ENCODE measurements around the gene PRKN.

Gene PRKN

DNA sequence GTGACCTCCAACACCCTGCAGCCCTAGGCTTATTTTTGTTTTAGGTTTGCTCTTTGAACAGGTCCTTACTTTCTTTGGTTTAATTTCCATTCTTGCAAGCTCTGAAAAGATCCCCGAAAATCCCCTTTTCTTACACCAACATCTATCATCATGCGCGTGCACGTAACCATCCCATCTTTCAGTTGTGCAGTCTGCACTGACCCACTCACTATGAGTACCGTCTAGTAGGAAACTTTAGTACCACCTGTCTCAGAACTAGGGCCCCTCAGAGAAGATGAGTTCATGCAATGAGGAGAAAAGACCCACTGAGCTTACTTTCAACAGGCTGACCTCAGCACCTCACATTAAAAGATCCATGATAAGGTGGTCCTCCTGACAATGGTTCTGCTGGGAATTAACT is 1333.1 kb downstream of the PRKN start:
- Histone ChIP-seq H3K36me3 (ENCODE audit: insufficient read depth, low read length) (no peaks in the 10 kb centered on the region), H3K9ac (ENCODE audit: low read depth, low read length) (no peak overlapping the region), H3K9me3 (ENCODE audit: control insufficient read depth, insufficient read depth, low read length) (no peaks in the 10 kb centered on the region), H3K4me1 (ENCODE audit: insufficient read depth, low read length) (no peaks in the 10 kb centered on the region)

DNA sequence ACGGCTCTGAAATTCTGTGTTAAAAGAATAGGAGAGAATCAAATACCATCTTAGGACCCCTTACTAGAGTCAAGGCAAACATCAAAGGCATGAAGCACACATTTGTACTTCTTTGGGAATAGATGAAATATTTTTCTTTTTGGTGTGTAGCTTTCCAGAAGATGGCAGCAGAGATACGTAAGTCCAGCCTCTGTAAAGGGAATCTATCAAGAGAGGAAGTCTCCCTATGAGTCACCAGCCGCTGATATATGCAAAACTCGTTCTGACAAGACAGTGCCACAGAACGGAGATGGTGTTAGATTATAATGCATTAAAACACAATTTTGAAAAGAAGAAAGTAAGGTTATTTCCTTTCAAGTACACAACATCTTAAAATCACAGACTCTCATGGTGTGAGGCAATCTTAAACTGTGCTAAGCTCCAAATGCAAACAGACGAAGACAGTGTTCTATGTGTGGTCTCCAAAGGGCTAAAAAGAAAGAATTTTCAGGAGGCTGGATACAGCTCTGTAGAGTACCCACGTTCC is 1333.7 kb downstream of the PRKN start:
- Histone ChIP-seq H3K9me3 (ENCODE audit: control insufficient read depth, insufficient read depth, low read length) (no peaks in the 10 kb centered on the region), H3K9ac (ENCODE audit: low read depth, low read length) (no peak overlapping the region; the same call in 1 of the 2 replicates), H3K4me1 (ENCODE audit: insufficient read depth, low read length) (no peaks in the 10 kb centered on the region), H3K36me3 (ENCODE audit: insufficient read depth, low read length) (no peaks in the 10 kb centered on the region)

GRCh38 chr6:161393292-161393691 is 1334.3 kb downstream of the PRKN start:
- no peaks in the 10 kb centered on the region for H3K4me1 ChIP-seq (ENCODE audit: insufficient read depth, low read length)
- H3K9me3 ChIP-seq (ENCODE audit: control insufficient read depth, insufficient read depth, low read length) = no peaks in the 10 kb centered on the region
- H3K36me3 ChIP-seq (ENCODE audit: insufficient read depth, low read length) = no peaks in the 10 kb centered on the region
- no peak overlapping the region for H3K9ac ChIP-seq (ENCODE audit: low read depth, low read length)

GRCh38 chr6:161389756-161390155 is 1337.8 kb downstream of the PRKN start:
- H3K9me3 ChIP-seq (ENCODE audit: control insufficient read depth, insufficient read depth, low read length) = no peaks in the 10 kb centered on the region
- no peaks in the 10 kb centered on the region for H3K36me3 ChIP-seq (ENCODE audit: insufficient read depth, low read length)
- no peak overlapping the region for H3K9ac ChIP-seq (ENCODE audit: low read depth, low read length)
- H3K4me1 ChIP-seq (ENCODE audit: insufficient read depth, low read length) = no peaks in the 10 kb centered on the region

DNA sequence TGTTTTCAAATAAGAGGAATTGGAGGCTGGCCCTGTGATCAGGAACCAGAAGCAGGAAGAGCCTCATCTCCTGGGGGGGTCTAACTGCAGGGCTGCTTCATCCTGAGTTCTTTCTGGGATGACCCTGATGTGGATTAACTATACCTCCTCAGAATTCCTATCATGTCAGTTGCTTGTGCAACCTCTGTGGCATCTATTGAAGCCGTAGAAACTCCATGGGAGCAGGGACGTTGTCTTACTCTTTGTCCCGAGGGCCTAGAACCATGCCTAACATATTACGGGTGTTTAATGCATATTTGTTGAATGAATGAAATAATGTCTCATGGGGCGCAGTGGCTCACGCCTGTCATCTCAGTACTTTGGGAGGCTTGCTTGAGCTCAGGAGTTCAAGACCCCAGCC is 1343.6 kb downstream of the PRKN start:
- no peaks in the 10 kb centered on the region for H3K4me1 ChIP-seq (ENCODE audit: insufficient read depth, low read length)
- no peak overlapping the region for H3K9ac ChIP-seq (ENCODE audit: low read depth, low read length)
- H3K9me3 ChIP-seq (ENCODE audit: control insufficient read depth, insufficient read depth, low read length) = no peaks in the 10 kb centered on the region
- no peaks in the 10 kb centered on the region for H3K36me3 ChIP-seq (ENCODE audit: insufficient read depth, low read length)

DNA sequence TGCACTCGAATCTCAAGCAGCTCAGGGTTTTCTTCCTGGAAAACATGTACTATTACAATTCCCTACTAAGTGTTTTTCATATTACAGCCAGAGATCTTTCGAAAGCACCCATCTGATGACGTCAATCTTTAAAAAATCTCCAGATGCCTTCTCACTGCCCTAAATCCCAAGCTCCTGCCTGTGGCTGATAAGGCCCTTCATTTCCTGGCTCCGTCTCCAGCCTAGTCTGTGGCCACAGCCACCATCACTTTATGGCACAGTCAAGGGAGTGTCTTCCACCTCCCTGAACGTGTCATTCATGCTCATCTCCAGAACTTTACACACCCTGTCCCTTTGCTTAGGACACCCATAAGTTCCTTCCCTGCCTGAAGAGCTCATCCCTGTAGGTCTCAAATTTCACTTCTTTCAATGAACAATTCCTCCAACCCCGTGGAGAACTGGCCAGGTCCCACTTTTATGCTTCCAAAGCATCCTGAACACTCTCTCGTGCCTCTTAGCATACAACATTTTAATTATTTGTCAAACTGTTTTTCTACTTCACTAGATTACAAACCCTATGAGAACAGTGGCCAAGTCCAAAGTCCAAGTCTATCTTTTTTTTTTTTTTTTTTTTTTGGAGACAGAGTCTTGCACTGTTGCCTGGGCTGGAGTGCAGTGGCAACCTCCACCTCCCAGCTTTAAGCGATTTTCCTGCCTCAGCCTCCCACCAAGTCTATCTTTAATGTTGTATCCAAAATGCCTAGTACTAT is 1347.6 kb downstream of the PRKN start:
- Histone ChIP-seq H3K4me1 (ENCODE audit: insufficient read depth, low read length) (peaks cover 4% of the 10 kb centered on the region; the same call in 1 of the 2 replicates), H3K9me3 (ENCODE audit: control insufficient read depth, insufficient read depth, low read length) (no peaks in the 10 kb centered on the region), H3K9ac (ENCODE audit: low read depth, low read length) (no peak overlapping the region), H3K36me3 (ENCODE audit: insufficient read depth, low read length) (no peaks in the 10 kb centered on the region)

- no peaks in the 10 kb centered on the region for H3K9me3 ChIP-seq (ENCODE audit: control insufficient read depth, insufficient read depth, low read length)
These were observed 1349.5 kb downstream of the PRKN start for GRCh38 chr6:161378115-161378514.

DNA sequence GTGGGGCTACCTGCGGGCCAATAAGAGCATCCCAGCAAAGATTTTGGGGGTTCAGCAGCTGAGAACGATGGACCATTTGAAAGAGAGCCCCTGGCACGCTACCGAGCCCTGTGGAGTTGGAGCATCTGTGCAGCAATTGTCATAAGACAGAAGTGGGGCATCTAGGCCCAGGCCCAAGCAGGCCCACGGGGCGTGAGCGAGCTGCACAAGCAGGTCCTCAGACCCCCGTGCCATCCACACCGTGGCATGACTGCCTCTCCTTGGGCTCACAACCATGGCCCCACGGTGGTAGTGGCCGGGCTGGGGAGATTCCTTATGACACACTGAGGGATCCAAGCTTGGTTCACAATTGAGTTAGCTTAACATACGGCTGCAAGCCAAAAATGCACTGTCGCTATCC is 1350.5 kb downstream of the PRKN start:
- no peaks in the 10 kb centered on the region for H3K36me3 ChIP-seq (ENCODE audit: insufficient read depth, low read length)
- no peaks in the 10 kb centered on the region for H3K9me3 ChIP-seq (ENCODE audit: control insufficient read depth, insufficient read depth, low read length)
- no peak overlapping the region for H3K9ac ChIP-seq (ENCODE audit: low read depth, low read length)
- peaks cover 9% of the 10 kb centered on the region; the same call in 1 of the 2 replicates for H3K4me1 ChIP-seq (ENCODE audit: insufficient read depth, low read length)

More at GRCh38 chr6:161378115-161378514, 1349.5 kb downstream of the PRKN start:
- Histone ChIP-seq H3K4me1 (ENCODE audit: insufficient read depth, low read length) (peaks cover 9% of the 10 kb centered on the region; the same call in 1 of the 2 replicates), H3K36me3 (ENCODE audit: insufficient read depth, low read length) (no peaks in the 10 kb centered on the region), H3K9ac (ENCODE audit: low read depth, low read length) (no peak overlapping the region)

- no peaks in the 10 kb centered on the region for H3K9me3 ChIP-seq (ENCODE audit: control insufficient read depth, insufficient read depth, low read length)
- peaks cover 9% of the 10 kb centered on the region; the same call in 1 of the 2 replicates for H3K4me1 ChIP-seq (ENCODE audit: insufficient read depth, low read length)
- H3K36me3 ChIP-seq (ENCODE audit: insufficient read depth, low read length) = no peaks in the 10 kb centered on the region
- H3K9ac ChIP-seq (ENCODE audit: low read depth, low read length) = no peak overlapping the region
These were observed 1351.2 kb downstream of the PRKN start for GRCh38 chr6:161376367-161376766.

DNA sequence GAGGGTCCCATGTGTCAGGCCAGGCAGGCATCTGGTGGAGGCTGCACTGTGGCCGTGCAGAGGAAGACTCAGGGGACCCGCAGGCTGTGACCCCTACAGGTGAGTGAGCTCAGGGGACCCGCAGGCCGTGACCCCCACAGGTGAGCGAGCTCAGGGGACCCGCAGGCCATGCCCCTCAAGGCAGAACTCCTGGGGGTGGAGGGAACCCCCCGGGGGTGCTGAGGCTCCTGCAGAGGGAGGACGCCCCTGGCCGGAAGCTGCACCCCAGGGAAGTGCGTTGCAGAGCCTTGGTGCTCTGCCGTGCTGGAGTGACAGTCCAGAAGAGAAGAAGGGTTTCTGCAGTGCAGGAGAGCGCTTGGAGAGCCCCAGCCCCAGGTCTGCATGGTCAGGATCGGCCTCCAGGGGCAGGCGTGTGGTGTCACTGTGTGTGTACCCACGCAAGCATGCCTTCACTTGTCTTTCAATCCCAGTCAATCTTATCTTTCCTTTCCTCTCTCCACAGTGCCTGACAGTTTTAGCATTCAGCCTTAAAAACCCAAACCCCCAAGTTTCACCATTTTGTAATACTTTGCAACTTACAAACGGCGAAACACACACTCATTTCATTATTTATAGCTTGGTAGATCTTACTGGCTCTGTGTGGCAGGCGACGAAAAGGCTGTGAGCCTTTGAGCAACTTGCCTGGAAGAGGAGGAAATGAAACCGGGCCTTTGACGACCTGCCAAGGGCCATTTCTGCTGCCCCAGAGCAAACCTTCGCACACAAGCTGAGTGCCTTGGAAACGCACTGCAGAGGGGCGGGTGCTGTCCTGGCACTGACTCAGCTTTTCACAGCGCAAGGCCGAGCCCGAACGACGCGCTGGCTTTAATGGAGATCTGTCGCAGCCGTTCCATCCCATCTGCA is 1352.3 kb downstream of the PRKN start:
- peaks cover 9% of the 10 kb centered on the region; the same call in 1 of the 2 replicates for H3K4me1 ChIP-seq (ENCODE audit: insufficient read depth, low read length)
- no peak overlapping the region for H3K9ac ChIP-seq (ENCODE audit: low read depth, low read length)
- H3K9me3 ChIP-seq (ENCODE audit: control insufficient read depth, insufficient read depth, low read length) = no peaks in the 10 kb centered on the region
- no peaks in the 10 kb centered on the region for H3K36me3 ChIP-seq (ENCODE audit: insufficient read depth, low read length)

DNA sequence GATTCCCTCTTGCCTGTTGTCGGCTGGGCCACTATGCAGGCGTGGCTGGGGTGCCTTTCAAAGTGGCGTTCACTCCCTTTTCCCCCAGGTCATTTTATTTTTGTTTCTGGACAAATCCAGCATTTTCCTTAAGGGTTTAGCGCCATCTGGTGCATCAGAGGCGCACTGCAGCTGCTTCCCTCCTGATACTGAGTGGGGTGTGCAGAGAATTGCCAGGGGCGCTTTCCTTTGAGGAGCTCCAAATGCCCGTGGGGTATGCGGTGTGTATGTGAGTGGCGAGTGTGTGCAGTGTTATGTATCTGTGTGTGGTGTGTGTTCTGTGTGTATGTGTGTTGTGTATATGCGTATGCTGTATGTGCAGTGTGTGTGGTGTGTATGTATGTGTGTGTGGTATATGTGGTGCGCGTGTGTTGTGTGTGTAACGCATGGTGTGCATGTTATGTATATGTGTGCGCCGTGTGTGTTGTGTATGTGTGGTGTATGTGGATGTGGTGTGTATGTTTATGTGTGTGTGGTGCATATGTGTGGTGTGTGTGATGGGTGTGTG is 1353.6 kb downstream of the PRKN start:
- peaks cover 9% of the 10 kb centered on the region; the same call in 1 of the 2 replicates for H3K4me1 ChIP-seq (ENCODE audit: insufficient read depth, low read length)
- H3K9me3 ChIP-seq (ENCODE audit: control insufficient read depth, insufficient read depth, low read length) = no peaks in the 10 kb centered on the region
- H3K9ac ChIP-seq (ENCODE audit: low read depth, low read length) = no peak overlapping the region
- no peaks in the 10 kb centered on the region for H3K36me3 ChIP-seq (ENCODE audit: insufficient read depth, low read length)

DNA sequence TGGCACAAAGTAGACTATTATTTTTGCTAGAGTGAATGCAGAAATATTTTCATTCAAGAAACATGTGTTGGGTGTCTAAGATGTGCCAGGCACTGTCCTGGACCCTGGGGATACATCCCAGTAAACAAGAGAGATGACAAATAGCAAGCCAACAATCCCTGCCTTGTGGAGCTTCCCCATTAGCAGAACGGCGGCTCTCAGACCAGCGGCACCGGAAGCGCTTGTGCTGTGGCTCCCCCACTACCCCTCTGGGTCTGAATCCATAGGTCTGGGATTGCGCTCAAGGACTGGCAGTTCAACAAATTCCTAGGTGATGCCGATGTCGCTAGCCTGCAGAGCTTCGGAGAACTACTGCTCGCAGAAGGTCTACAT is 1355.2 kb downstream of the PRKN start:
- no peaks in the 10 kb centered on the region for H3K36me3 ChIP-seq (ENCODE audit: insufficient read depth, low read length)
- no peak overlapping the region for H3K9ac ChIP-seq (ENCODE audit: low read depth, low read length)
- H3K9me3 ChIP-seq (ENCODE audit: control insufficient read depth, insufficient read depth, low read length) = no peaks in the 10 kb centered on the region
- peaks cover 9% of the 10 kb centered on the region; the same call in 1 of the 2 replicates for H3K4me1 ChIP-seq (ENCODE audit: insufficient read depth, low read length)

DNA sequence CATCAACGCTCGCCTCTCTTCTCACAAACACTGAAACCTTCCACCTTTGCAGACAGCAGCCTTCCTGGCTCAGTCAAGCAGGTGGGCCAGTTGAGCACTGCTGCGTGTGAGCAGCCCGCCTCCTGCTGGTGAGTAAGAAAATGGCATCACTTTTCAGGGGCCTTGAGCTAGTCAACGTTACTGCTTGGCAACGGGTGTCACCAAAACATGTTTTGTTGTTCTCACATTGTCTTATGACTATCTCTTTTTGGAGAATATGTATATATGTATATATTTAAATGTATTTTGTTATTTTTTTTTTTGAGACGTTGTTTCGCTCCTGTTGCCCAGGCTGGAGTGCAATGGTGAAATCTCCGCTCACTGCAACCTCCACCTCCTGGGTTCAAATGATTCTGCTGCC is 1356.7 kb downstream of the PRKN start:
- Histone ChIP-seq H3K36me3 (ENCODE audit: insufficient read depth, low read length) (no peaks in the 10 kb centered on the region), H3K4me1 (ENCODE audit: insufficient read depth, low read length) (peaks cover 9% of the 10 kb centered on the region; the same call in 1 of the 2 replicates), H3K9me3 (ENCODE audit: control insufficient read depth, insufficient read depth, low read length) (no peaks in the 10 kb centered on the region), H3K9ac (ENCODE audit: low read depth, low read length) (no peak overlapping the region)

DNA sequence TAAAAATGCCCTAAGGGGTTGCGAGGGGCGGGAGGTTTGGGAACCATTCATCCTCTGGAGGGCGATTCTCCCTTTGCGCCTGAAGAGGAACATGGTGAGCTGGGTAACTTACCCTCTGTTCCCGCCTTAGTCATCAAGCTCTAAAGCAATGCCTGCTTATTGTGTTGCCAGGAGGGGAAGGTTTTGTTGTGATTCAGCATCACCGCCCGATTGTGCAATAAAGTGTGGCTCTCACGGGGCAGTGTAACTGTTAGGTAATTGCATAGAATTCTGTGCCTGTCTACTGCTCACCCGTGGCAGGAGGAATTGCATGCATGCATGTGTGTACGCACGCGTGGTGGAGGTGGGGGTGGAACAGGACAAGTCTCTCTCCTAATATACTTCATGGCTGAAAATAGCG is 1358.2 kb downstream of the PRKN start:
- Histone ChIP-seq H3K9me3 (ENCODE audit: control insufficient read depth, insufficient read depth, low read length) (no peaks in the 10 kb centered on the region), H3K36me3 (ENCODE audit: insufficient read depth, low read length) (no peaks in the 10 kb centered on the region), H3K4me1 (ENCODE audit: insufficient read depth, low read length) (0 out of 2 replicates have a peak, but pooled peaks cover 5% of the 10 kb centered on the region), H3K9ac (ENCODE audit: low read depth, low read length) (no peak overlapping the region)
